Brain microvascular endothelial cell (primary cell): ENCODE measurements around the gene TIFAB.
A peak's percentile ranks its signal among the peaks of the same experiment; 100 is the strongest.

Experiments
- DNase-seq: peaks from one replicate; pipeline ENCODE4 v3.0.0-alpha.2; 2020
- H3K27ac ChIP-seq: fragments of 250-450 bp; sonication (Bioruptor Pico); 2 replicates; pipeline ENCODE4 v1.5.1; 2020; ENCODE audit warnings: mild to moderate bottlenecking, moderate library complexity
- H3K27me3 ChIP-seq: fragments of 250-450 bp; sonication (Bioruptor Pico); replicated peaks from 2 replicates; pipeline ENCODE4 v1.5.1; 2020; ENCODE audit warnings: mild to moderate bottlenecking
- H3K36me3 ChIP-seq: fragments of 250-450 bp; sonication (Bioruptor Pico); replicated peaks from 2 replicates; pipeline ENCODE4 v1.5.1; 2020; ENCODE audit warnings: mild to moderate bottlenecking
- H3K4me3 ChIP-seq: 2 replicates; pipeline ENCODE4 v1.5.1; 2011; ENCODE audit warnings: low read depth, mild to moderate bottlenecking, control low read depth, low read length, moderate library complexity
- in situ Hi-C: cut with HindIII; loops from 2 replicates; pipeline ENCODE4 v1.10.0; 2017; ENCODE audit warnings: low sequenced_read_pairs, low pct_ligation_motif_present
- TF ChIP-seq, protein P1 (sequence below): IDR thresholded peaks from 2 replicates; pipeline ENCODE4 v1.5.1; 2011; ENCODE audit warnings: low read depth, mild to moderate bottlenecking, moderate library complexity, low read length, control low read depth, inconsistent platforms; ENCODE audit errors: missing control alignments

TIFAB gene

DNA sequence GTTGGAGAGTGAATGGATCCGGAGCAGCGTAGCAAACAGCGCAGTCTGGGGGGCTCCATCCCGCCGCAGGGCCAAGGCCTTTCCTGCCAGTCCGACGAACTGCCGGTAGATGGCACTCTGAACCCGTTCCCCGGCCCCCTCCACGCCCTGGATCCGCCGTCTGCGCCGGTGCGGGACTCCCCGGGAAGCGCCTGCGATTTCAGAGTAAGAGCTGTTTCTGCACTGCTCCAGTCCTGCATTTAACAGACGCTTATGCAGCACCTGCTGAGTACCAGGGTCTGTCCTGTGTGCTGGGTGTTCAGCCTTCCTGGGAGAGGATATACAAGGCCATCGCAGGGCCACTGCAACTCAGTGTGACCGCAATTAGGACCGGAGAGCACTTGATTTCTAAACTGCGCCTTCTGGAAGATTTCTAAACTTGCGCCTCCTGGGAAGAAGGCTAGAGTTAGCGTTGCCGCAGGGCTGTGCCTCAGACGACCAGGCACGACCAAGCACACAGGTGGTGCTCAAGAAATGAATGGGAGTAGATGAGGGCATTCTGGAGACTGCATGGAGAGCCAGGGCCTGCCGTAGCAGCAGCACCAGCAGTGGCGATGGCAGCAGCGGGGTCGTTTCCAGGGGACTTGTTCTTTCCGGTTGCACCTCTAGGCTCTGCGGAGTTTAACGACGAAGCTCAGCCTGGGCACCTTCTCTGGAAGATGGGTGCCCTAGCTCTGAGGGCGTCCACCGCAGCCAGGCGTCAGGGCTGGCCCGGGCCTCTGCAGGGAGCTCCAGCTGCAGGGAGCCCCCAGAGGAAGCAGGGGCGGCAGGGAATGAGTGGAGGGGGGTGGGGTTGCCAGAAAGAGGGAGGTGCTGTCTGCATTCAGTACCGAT, 14.3 kb upstream of the TIFAB start:
- in situ Hi-C loops: loop anchor here (10.0 kb wide), 1 partner anchor 88 kb away; no protein-coding TSS in a partner anchor
- DNase-seq: peak; percentile 54
- Histone ChIP-seq H3K27ac (no peak overlapping the region), H3K36me3 (no peaks in the 10 kb centered on the region), H3K4me3 (no peak overlapping the region), H3K27me3 (peaks cover 34% of the 10 kb centered on the region)
- TF ChIP-seq, protein P1, sequence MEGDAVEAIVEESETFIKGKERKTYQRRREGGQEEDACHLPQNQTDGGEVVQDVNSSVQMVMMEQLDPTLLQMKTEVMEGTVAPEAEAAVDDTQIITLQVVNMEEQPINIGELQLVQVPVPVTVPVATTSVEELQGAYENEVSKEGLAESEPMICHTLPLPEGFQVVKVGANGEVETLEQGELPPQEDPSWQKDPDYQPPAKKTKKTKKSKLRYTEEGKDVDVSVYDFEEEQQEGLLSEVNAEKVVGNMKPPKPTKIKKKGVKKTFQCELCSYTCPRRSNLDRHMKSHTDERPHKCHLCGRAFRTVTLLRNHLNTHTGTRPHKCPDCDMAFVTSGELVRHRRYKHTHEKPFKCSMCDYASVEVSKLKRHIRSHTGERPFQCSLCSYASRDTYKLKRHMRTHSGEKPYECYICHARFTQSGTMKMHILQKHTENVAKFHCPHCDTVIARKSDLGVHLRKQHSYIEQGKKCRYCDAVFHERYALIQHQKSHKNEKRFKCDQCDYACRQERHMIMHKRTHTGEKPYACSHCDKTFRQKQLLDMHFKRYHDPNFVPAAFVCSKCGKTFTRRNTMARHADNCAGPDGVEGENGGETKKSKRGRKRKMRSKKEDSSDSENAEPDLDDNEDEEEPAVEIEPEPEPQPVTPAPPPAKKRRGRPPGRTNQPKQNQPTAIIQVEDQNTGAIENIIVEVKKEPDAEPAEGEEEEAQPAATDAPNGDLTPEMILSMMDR: peak; percentile 95

DNA sequence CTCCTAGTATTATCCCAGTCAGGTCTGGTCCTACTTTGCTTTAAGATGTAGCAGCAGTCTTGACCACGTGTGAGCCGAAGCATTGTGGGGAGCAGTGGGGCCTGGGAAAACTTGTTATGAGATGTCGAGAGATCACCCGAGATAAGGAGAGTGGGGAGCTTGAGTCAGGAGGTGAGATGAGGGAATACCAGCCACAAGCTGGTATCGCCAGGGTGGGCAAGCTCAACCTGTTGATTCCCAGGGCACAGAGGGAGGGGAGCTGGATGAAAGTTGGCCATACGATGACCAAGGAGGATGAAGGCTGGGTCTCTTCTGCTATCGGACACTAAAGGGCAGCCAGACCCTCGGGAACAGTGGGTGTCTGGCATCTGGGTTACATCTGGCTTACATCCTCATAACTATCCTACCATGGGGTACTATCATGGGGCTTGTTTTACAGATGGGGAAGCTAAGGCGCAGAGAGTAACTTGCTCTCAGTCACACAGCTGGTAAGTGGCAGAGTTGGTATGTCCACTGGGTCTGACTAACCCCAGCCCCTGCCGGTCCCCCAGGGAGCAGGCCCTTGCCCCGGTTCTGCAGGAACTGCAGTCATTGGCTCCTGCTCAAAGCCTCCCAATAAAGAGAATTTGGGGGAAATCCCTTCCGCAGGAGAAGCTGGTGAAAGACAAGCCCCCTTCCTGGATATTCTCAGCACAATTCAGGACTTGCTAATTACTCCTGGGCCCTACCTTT, 13.4 kb upstream of the TIFAB start:
- Histone ChIP-seq H3K4me3 (no peak overlapping the region), H3K27me3 (peaks cover 30% of the 10 kb centered on the region), H3K27ac (no peak overlapping the region), H3K36me3 (no peaks in the 10 kb centered on the region)
- no peak for DNase-seq
- in situ Hi-C loops: loop anchor here (10.0 kb wide), 1 partner anchor 89 kb away; no protein-coding TSS in a partner anchor
- TF ChIP-seq, protein P1: no peak

DNA sequence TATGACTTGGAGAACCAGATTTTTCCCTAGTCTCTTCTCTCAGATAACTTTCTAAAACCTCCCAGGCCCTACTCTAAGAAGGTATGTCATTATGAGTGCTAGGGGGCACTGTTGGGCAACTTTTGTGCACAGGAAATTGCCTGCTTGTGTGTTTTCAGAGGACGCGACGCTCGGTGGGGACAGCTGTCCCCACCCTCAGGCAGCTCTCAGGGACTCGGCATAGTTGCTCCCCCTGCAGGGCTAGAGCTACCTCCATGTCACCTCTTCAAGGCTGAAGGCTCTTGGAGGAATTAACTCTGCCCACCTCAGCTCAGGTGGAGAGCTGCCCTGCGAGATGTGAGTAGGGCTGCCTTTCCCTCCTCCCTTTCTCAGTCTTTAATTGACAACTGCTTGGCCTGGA, 10.2 kb upstream of the TIFAB start:
- peaks cover 32% of the 10 kb centered on the region for H3K27me3 ChIP-seq
- H3K27ac ChIP-seq: no peak overlapping the region
- in situ Hi-C loops: loop anchor here (10.0 kb wide), 1 partner anchor 92 kb away; no protein-coding TSS in a partner anchor
- no peaks in the 10 kb centered on the region for H3K36me3 ChIP-seq
- peak; percentile 21 for DNase-seq
- TF ChIP-seq, protein P1: peak; percentile 68
- no peak overlapping the region for H3K4me3 ChIP-seq

DNA sequence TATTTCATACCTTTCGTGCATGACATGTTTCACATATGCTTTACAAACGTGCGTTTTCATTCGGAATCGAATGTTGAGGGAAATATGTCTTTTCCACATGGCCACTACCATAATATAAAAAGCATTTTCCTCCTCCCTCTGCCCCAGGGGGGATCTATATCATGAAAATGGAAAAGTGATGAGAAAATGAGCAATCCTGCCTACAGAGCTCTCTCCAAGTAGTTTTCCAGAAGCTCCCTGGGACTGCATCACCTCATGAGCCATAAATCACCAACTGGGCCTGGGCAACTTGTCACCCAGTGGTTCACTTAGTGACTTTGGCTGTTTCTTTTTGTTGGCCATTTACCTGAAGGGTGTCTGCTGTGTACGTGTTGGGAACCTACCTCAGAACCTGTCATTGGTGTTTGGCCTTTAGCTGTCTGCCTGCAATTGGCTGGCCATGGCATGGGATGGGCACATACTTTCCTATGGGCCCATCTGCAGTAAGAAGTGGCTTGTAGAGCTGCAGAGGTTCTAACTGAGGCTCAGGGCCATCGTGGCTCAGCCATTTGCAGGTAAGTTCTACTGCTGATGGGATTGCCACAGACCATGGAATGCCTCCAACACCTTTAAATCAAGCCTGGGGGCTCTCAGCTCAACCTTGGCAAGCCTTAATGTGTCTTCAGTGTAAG, 9.5 kb upstream of the TIFAB start:
- in situ Hi-C loops: loop anchor here (10.0 kb wide), 1 partner anchor 93 kb away; no protein-coding TSS in a partner anchor
- Histone ChIP-seq H3K27ac (no peak overlapping the region), H3K27me3 (peaks cover 25% of the 10 kb centered on the region), H3K36me3 (no peaks in the 10 kb centered on the region), H3K4me3 (no peak overlapping the region)
- TF ChIP-seq, protein P1: no peak
- DNase-seq: no peak

DNA sequence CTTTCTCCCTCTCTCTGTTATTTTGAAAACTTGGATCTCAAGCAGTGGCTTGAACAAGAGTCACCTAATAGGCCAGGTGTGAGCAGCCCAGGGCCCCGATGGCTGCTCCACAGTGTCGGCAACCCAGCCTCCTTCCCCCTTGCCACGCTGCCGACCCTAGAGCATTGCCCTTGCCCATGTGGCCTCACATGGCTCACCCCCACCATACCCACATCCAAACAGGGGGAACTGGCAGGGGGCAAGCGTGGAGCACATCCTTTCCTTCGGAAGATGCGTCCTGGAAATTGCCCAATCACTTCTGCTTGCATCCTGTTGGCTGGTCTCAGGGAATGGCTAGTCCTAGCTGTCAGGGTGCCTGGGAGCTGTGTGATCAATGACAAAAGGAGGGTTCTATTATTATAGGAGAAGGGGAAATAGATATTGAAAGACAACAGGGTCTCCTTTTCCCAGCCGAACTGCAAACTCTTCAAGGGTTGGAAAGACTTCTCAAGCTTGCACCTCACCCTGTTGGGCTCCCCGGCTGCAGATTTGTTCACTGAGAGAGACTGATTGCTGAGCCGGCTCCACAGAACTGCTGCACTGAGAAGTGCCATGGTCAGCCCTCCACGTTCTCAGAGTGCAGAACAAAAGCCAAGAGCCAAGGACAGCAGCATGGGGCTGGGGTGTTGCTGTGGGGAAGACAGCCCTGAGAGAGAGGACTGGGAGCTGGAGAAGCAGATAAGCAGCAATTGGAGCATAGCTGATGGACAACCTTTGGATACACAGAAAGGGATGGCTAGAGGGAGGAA, 8.3 kb upstream of the TIFAB start:
- DNase-seq: no peak
- TF ChIP-seq, protein P1: no peak
- in situ Hi-C loops: loop anchor here (10.0 kb wide), 1 partner anchor 94 kb away; no protein-coding TSS in a partner anchor

More for the DNA sequence above, 8.3 kb upstream of the TIFAB start:
- Histone ChIP-seq H3K36me3 (no peaks in the 10 kb centered on the region), H3K4me3 (no peak overlapping the region), H3K27ac (no peak overlapping the region), H3K27me3 (peaks cover 25% of the 10 kb centered on the region)
